ENCODE measurements around the gene NUDT5. TPM values are rescaled to one million over a fixed set of nuclear protein-coding genes. Genes with fewer than 3 reads are reported as not detected.

The NUDT5 gene
- total RNA-seq, 1 experiment from 2014 or later, result 119 TPM

DNA sequence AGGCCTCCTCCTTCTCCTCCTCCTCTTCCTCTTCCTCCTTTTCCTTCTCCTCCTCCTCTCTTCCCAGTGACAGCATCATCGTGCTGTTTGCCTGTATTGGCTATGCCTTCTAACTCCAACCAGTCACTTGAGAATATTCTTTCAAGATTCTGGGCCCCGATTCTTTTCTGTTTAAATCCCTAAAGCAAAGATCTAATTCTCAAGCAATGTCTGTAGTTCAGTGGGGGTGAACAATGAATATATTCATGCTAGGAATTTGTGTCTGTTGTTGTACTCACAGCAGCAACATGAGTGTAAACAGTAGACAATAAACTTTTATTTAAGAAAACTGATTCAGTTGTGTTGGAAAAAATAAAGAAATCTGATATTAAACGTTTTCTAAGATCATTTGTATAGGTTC lies 30.7 kb downstream of the NUDT5 start:
- Mint-ChIP-seq H3K4me1 (no peaks in the 10 kb centered on the region), H3K27me3 (ENCODE audit: low read depth) (no peaks in the 10 kb centered on the region), H3K4me3 (no peak overlapping the region), H3K36me3 (peaks cover 41% of the 10 kb centered on the region), H3K9me3 (no peaks in the 10 kb centered on the region), H3K27ac (peak overlapping the region; percentile 87; the same call in 1 of the 2 replicates)
- ChIA-PET CTCF (no interaction called here), POLR2A (no interaction called here)
- no peak for DNase-seq (ENCODE audit: low spot score)
- no peak for ATAC-seq
- TF ChIP-seq ZBTB21 (CRISPR knock-in tag; IDR thresholded peaks at IDR 0.05; ENCODE audit: borderline replicate concordance) (no peak), ELF4 (CRISPR knock-in tag; IDR thresholded peaks at IDR 0.05; ENCODE audit: low read depth) (no peak), RELA (CRISPR knock-in tag; IDR thresholded peaks at IDR 0.05; ENCODE audit: borderline replicate concordance) (no peak), ZNF232 (CRISPR knock-in tag; IDR thresholded peaks at IDR 0.05) (no peak), CTCF (IDR thresholded peaks at IDR 0.05) (no peak)
- TF ChIP-seq, protein P1, sequence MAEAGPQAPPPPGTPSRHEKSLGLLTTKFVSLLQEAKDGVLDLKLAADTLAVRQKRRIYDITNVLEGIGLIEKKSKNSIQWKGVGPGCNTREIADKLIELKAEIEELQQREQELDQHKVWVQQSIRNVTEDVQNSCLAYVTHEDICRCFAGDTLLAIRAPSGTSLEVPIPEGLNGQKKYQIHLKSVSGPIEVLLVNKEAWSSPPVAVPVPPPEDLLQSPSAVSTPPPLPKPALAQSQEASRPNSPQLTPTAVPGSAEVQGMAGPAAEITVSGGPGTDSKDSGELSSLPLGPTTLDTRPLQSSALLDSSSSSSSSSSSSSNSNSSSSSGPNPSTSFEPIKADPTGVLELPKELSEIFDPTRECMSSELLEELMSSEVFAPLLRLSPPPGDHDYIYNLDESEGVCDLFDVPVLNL (CRISPR knock-in tag; IDR thresholded peaks at IDR 0.05; ENCODE audit: borderline replicate concordance, low read depth), result no peak

GRCh38 chr10:12164085-12164484 lies 31.6 kb downstream of the NUDT5 start:
- CTCF ChIA-PET, result no interaction called here
- H3K36me3 Mint-ChIP-seq, result peaks cover 35% of the 10 kb centered on the region
- H3K4me3 Mint-ChIP-seq, result no peak overlapping the region

More at GRCh38 chr10:12164085-12164484, 31.6 kb downstream of the NUDT5 start:
- POLR2A ChIA-PET, result no interaction called here
- H3K27ac Mint-ChIP-seq, result peak overlapping the region; percentile 45; the same call in 1 of the 2 replicates
- H3K9me3 Mint-ChIP-seq, result no peaks in the 10 kb centered on the region
- H3K27me3 Mint-ChIP-seq (ENCODE audit: low read depth), result no peaks in the 10 kb centered on the region
- no peak; the same call in 1 of the 2 replicates for ATAC-seq
- DNase-seq (ENCODE audit: low spot score), result no peak
- H3K4me1 Mint-ChIP-seq, result no peaks in the 10 kb centered on the region
- no peak for TF ChIP-seq FOXP1 (CRISPR knock-in tag; IDR thresholded peaks at IDR 0.05; ENCODE audit: borderline replicate concordance)
- TF ChIP-seq RORB (CRISPR knock-in tag; IDR thresholded peaks at IDR 0.05), result no peak
- TF ChIP-seq, protein P2, sequence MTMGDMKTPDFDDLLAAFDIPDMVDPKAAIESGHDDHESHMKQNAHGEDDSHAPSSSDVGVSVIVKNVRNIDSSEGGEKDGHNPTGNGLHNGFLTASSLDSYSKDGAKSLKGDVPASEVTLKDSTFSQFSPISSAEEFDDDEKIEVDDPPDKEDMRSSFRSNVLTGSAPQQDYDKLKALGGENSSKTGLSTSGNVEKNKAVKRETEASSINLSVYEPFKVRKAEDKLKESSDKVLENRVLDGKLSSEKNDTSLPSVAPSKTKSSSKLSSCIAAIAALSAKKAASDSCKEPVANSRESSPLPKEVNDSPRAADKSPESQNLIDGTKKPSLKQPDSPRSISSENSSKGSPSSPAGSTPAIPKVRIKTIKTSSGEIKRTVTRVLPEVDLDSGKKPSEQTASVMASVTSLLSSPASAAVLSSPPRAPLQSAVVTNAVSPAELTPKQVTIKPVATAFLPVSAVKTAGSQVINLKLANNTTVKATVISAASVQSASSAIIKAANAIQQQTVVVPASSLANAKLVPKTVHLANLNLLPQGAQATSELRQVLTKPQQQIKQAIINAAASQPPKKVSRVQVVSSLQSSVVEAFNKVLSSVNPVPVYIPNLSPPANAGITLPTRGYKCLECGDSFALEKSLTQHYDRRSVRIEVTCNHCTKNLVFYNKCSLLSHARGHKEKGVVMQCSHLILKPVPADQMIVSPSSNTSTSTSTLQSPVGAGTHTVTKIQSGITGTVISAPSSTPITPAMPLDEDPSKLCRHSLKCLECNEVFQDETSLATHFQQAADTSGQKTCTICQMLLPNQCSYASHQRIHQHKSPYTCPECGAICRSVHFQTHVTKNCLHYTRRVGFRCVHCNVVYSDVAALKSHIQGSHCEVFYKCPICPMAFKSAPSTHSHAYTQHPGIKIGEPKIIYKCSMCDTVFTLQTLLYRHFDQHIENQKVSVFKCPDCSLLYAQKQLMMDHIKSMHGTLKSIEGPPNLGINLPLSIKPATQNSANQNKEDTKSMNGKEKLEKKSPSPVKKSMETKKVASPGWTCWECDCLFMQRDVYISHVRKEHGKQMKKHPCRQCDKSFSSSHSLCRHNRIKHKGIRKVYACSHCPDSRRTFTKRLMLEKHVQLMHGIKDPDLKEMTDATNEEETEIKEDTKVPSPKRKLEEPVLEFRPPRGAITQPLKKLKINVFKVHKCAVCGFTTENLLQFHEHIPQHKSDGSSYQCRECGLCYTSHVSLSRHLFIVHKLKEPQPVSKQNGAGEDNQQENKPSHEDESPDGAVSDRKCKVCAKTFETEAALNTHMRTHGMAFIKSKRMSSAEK (CRISPR knock-in tag; IDR thresholded peaks at IDR 0.05; ENCODE audit: borderline replicate concordance), result no peak
- TF ChIP-seq RELA (CRISPR knock-in tag; IDR thresholded peaks at IDR 0.05; ENCODE audit: borderline replicate concordance), result no peak
- TF ChIP-seq ELF4 (CRISPR knock-in tag; IDR thresholded peaks at IDR 0.05; ENCODE audit: low read depth), result no peak
- TF ChIP-seq, protein P1 (CRISPR knock-in tag; IDR thresholded peaks at IDR 0.05; ENCODE audit: borderline replicate concordance, low read depth), result no peak
- TF ChIP-seq OVOL2 (CRISPR knock-in tag; IDR thresholded peaks at IDR 0.05; ENCODE audit: borderline replicate concordance), result no peak
- TF ChIP-seq NFATC4 (CRISPR knock-in tag; IDR thresholded peaks at IDR 0.05), result no peak
- no peak for TF ChIP-seq TP53 (CRISPR knock-in tag; IDR thresholded peaks at IDR 0.05)
- no peak for TF ChIP-seq ZNF416 (CRISPR knock-in tag; IDR thresholded peaks at IDR 0.05)
- TF ChIP-seq ZNF671 (CRISPR knock-in tag; IDR thresholded peaks at IDR 0.05), result no peak
